RPMI7951 (cell line): ENCODE measurements around the gene ZNF610. TPM values are rescaled to one million over a fixed set of nuclear protein-coding genes. Genes with fewer than 3 reads are reported as not detected.

Source experiments
- DNase-seq: peaks from one replicate; pipeline ENCODE4 v3.0.0-alpha.2; 2012; ENCODE audit warnings: low read depth
- total RNA-seq: library from RNA; depleted of rRNA; stranded (reverse); fragments of >200 nt; shearing (Covaris generic); gene quantifications from 2 replicates; pipeline ENCODE4 v1.2.3, GENCODE V29; 2014; rRNA removed

Gene ZNF610
- total RNA-seq, 1 experiment from 2014 or later, result 1.4 TPM

DNA sequence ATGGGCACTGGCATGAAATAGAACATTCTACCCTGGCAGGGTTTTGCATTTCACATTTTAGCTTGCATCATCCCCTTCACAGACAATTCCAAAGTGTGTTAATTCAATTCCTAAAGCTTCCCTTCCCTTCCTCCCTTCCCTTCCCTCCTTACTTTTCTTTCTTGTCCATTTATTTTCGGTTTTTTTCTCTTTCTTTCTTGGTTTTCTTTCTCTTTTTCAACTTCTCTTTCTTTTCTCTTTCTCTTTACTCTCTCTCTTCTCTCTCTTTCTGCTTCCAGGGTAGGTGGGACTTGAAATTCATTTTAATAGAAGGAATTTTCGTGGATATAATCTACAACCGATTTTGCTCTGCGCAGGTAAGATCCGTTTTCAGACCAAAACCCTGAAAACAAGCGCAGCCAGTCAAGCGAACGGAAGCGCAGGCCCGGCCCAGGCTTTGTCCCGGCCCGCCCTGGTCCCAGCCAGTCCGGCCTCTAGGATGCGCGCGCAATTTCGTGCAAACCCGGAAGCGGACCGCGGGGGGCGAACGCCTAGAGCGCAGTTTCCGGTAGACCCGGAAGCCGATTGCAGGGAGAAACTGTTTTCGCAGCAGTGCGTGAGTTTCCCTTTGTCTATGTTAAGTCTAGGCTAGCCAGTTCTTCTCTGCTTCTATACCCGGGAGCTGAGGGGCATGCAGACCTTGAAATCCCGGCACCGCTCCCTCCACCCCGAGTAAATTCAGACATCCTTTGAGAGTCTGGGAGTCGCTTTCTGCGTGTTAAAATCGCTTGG lies 61.5 kb downstream of the ZNF610 start, which contains the start of gene ZNF528:
Gene ZNF528 (plus strand): TSS at position 540 of the 771 bp plus-strand sequence. CDS start 4,165 bp downstream, outside the sequence.
- DNase-seq, result peak; percentile 97

DNA sequence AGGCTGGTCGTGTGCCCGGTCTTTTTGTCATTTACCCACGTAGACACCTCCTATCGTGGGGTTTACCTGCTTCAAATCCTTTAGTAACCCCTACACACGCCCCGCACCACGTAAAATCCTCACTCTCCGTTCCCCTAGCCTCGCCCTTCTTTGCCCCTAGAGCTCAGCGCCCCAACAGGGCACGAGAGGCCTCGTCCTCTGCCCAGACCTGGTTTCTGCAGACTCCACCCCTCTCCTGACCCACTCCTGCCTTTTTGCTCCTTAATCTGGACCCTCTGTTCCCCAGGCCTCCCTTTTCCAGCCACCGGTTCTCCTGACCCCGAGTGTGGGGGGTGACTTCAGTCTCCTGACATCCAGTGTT lies 62.0 kb downstream of the ZNF610 start:
- DNase-seq, result peak; percentile 18

GRCh38 chr19:52410276-52410675 lies 74.2 kb downstream of the ZNF610 start:
- DNase-seq, result no peak

GRCh38 chr19:52415711-52416110 lies 79.7 kb downstream of the ZNF610 start:
- no peak for DNase-seq

Other genes with a start within 250 kb of the ZNF610 start
- 7.4 and 11.9 TPM in 2 replicates for gene ZNF841, start 240.5 kb upstream of the ZNF610 start, total RNA-seq
- 7.8 and 8.0 TPM in 2 replicates for gene ZNF616, start 196.3 kb upstream of the ZNF610 start, total RNA-seq
- 5.9 and 7.7 TPM in 2 replicates for gene ZNF836, start 164.6 kb upstream of the ZNF610 start, total RNA-seq
- 137 and 233 TPM in 2 replicates for gene PPP2R1A, start 146.2 kb upstream of the ZNF610 start, total RNA-seq
- 11.7 and 13.8 TPM in 2 replicates for gene ZNF766, start 66.7 kb upstream of the ZNF610 start, total RNA-seq
- 8.7 and 10.8 TPM in 2 replicates for gene ZNF480, start 39.1 kb upstream of the ZNF610 start, total RNA-seq
- gene ZNF880, start 33.7 kb downstream of the ZNF610 start, total RNA-seq, result 13.1 and 17.0 TPM in 2 replicates
- 6.6 and 7.5 TPM in 2 replicates for gene ZNF528, start 61.6 kb downstream of the ZNF610 start, total RNA-seq
- not detected in 2 replicates for gene ZNF534, start 92.9 kb downstream of the ZNF610 start, total RNA-seq
- 0.78 and 1.6 TPM in 2 replicates for gene ZNF578, start 117.3 kb downstream of the ZNF610 start, total RNA-seq
- 9.6 and 13.6 TPM in 2 replicates for gene ZNF808, start 191.4 kb downstream of the ZNF610 start, total RNA-seq
- gene ZNF701, start 234.0 kb downstream of the ZNF610 start, total RNA-seq, result 9.4 TPM in 2 replicates